RWPE2 (cell line): ENCODE measurements around the gene DCAF4L1.
A peak's percentile ranks its signal among the peaks of the same experiment; 100 is the strongest.

Source experiments
- ATAC-seq: fragments of 200-7000 bp; cut with Tn5 transposase; 3 replicates; pipeline ENCODE4 v1.9.1; 2021; ENCODE audit warnings: low read depth
- DNase-seq: peaks from one replicate; pipeline ENCODE4 v3.0.0-alpha.2; 2020; ENCODE audit warnings: low spot score
- H3K27ac ChIP-seq: fragments of 450-650 bp; 2 replicates; pipeline ENCODE4 v1.5.1; 2017; ENCODE audit warnings: mild to moderate bottlenecking; ENCODE audit not compliant: poor library complexity, severe bottlenecking
- H3K27me3 ChIP-seq: fragments of 250-450 bp; sonication (Bioruptor Pico); 2 replicates; pipeline ENCODE4 v1.5.1; 2021; ENCODE audit warnings: mild to moderate bottlenecking, moderate library complexity; ENCODE audit not compliant: insufficient read depth, poor library complexity, severe bottlenecking
- H3K36me3 ChIP-seq: fragments of 250-450 bp; sonication (Bioruptor Pico); 2 replicates; pipeline ENCODE4 v1.5.1; 2020; ENCODE audit warnings: low read depth, mild to moderate bottlenecking, moderate library complexity
- H3K4me1 ChIP-seq: fragments of 250-450 bp; sonication (Bioruptor Pico); 2 replicates; pipeline ENCODE4 v1.5.1; 2021; ENCODE audit warnings: mild to moderate bottlenecking, moderate library complexity; ENCODE audit not compliant: insufficient read depth, poor library complexity, severe bottlenecking
- H3K4me3 ChIP-seq: fragments of 250-450 bp; sonication (Bioruptor Pico); 2 replicates; pipeline ENCODE4 v1.5.1; 2021; ENCODE audit warnings: mild to moderate bottlenecking, moderate library complexity; ENCODE audit not compliant: severe bottlenecking
- H3K9me3 ChIP-seq: fragments of 250-450 bp; sonication (Bioruptor Pico); 2 replicates; pipeline ENCODE4 v1.5.1; 2021; ENCODE audit warnings: mild to moderate bottlenecking, moderate library complexity; ENCODE audit not compliant: severe bottlenecking
- TF ChIP-seq, protein P1 (sequence below): fragments of 450-650 bp; IDR thresholded peaks from one replicate; pipeline ENCODE4 v1.5.1; 2017; ENCODE audit warnings: mild to moderate bottlenecking, moderate library complexity; ENCODE audit not compliant: poor library complexity, severe bottlenecking

DCAF4L1 gene, protein sequence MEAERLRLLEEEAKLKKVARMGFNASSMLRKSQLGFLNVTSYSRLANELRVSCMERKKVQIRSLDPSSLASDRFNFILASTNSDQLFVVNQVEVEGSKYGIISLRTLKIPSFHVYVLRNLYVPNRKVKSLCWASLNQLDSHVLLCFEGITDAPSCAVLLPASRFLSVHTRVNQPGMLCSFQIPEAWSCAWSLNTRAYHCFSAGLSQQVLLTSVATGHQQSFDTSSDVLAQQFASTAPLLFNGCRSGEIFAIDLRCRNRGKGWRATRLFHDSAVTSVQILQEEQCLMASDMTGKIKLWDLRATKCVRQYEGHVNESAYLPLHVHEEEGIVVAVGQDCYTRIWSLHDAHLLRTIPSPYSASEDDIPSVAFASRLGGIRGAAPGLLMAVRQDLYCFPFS

DNA sequence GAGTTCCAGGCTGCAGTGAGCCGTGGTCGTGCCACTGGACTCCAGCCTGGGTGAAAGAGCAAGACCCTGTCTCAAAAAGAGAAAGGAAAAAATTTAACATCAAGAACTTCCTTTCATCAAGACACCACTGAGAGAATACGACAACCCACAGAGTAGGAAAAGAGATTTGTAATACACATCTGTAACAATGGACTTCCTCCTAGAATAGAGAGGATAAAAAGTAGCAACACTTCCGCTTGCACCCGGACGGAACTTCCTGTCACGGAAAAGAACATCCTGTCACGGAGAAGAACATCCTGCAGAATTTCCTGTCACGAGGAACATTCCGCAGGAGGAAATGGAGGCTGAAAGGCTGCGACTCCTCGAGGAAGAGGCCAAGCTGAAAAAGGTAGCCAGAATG lies at the start of gene DCAF4L1:
Gene DCAF4L1, plus strand, starts transcription at position 301 of the 400 bp plus-strand sequence. Its CDS starts 37 bp downstream, at position 338.
- no peak for DNase-seq

DNA sequence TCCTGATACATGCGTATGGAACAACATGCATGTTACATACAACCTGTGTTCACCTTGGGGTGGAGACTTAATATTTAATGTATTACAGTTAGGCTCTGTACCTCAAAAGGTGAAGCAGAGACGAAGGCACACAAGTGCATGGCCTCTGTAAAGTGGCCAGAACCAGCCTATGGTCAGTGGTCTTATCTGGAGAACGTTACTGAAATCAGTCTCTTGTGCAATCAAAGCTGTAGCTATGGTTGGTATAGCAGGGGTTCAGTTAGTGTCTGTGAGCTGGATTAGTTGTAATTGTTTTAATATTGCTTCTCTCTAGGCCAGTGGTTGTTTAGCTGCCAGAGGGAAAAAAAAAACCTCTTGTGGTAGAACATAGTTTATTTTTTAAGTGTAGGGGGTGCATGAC lies 48.6 kb upstream of the DCAF4L1 start:
- no peak for DNase-seq
- peaks cover 24% of the 10 kb centered on the region for H3K4me1 ChIP-seq
- ATAC-seq = no peak
- no peak overlapping the region for H3K27ac ChIP-seq
- H3K36me3 ChIP-seq = peaks cover 17% of the 10 kb centered on the region
- no peaks in the 10 kb centered on the region for H3K9me3 ChIP-seq
- no peaks in the 10 kb centered on the region for H3K27me3 ChIP-seq
- H3K4me3 ChIP-seq = no peak overlapping the region
- TF ChIP-seq, protein P1, sequence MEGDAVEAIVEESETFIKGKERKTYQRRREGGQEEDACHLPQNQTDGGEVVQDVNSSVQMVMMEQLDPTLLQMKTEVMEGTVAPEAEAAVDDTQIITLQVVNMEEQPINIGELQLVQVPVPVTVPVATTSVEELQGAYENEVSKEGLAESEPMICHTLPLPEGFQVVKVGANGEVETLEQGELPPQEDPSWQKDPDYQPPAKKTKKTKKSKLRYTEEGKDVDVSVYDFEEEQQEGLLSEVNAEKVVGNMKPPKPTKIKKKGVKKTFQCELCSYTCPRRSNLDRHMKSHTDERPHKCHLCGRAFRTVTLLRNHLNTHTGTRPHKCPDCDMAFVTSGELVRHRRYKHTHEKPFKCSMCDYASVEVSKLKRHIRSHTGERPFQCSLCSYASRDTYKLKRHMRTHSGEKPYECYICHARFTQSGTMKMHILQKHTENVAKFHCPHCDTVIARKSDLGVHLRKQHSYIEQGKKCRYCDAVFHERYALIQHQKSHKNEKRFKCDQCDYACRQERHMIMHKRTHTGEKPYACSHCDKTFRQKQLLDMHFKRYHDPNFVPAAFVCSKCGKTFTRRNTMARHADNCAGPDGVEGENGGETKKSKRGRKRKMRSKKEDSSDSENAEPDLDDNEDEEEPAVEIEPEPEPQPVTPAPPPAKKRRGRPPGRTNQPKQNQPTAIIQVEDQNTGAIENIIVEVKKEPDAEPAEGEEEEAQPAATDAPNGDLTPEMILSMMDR = no peak

More for the DNA sequence above, at the start of gene DCAF4L1:
- Histone ChIP-seq H3K27me3 (no peaks in the 10 kb centered on the region), H3K9me3 (no peaks in the 10 kb centered on the region), H3K27ac (no peak within 1 kb of the TSS), H3K4me3 (no peak within 1 kb of the TSS), H3K36me3 (no peaks in the 10 kb centered on the region), H3K4me1 (no peaks in the 10 kb centered on the region)
- ATAC-seq = no peak
- TF ChIP-seq, protein P1 = no peak

DNA sequence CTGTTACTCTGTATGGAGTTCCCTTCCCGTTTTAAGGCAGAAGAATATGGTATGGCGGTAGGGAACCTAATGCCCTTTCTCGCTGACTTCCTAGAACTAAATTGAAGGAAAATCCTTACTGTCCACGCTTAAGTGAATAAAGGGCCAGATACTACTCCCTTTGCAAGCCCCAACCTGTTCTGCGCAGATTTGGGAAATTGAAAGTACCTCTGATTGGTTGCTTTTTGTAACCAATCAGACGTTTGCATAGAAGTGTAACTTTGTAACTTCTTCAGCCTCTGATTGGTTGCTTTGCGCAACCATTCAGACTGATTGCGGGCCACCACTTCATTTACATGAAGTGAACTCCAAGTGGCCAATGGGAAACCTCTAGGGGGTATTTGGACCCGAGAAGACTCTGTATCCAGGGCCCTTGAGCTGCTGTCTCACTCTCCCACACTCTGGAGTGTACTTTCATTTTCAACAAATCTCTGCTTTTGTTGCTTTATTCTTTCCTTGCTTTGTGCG lies 47.5 kb upstream of the DCAF4L1 start:
- Histone ChIP-seq H3K36me3 (peaks cover 28% of the 10 kb centered on the region), H3K27me3 (no peaks in the 10 kb centered on the region), H3K4me1 (peaks cover 35% of the 10 kb centered on the region), H3K4me3 (no peak overlapping the region), H3K9me3 (no peaks in the 10 kb centered on the region), H3K27ac (no peak overlapping the region)
- ATAC-seq (no peak), DNase-seq (no peak)
- TF ChIP-seq, protein P1 = no peak

DNA sequence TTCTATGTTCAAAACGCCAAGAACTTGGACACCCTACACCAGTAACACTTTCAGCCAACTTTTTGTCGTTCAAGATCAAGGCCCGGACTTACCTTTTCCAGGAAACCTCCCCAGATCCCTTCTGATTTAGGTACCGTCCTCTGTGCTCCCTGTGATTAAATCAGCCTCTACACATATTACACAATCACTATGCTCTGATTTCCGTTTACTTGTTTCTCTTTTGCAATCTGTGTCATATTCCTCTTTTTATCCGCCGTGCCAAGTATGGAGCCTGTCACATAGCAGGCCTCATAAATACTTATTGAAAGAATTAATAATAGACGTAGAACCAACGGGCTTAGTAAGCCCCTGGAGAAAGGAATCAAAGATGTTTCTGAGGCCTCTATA lies 47.0 kb upstream of the DCAF4L1 start:
- H3K4me3 ChIP-seq = peak overlapping the region; percentile 82

More for the DNA sequence above, 47.0 kb upstream of the DCAF4L1 start:
- Histone ChIP-seq H3K27ac (no peak overlapping the region), H3K36me3 (peaks cover 33% of the 10 kb centered on the region), H3K27me3 (no peaks in the 10 kb centered on the region), H3K4me1 (peaks cover 39% of the 10 kb centered on the region), H3K9me3 (no peaks in the 10 kb centered on the region)
- TF ChIP-seq, protein P1 = no peak
- no peak for ATAC-seq
- no peak for DNase-seq
